Neural cell (in vitro differentiated cells): ENCODE data around the gene KLK8. TPM values are rescaled to one million over a fixed set of nuclear protein-coding genes. Genes with fewer than 3 reads are reported as not detected.

Experiments
- H2AFZ ChIP-seq: fragments of 200-600, 300-800 bp; sonication (generic), shearing (Covaris generic); 2 replicates; pipeline ENCODE4 v1.6.0; 2014; ENCODE audit warnings: low read depth, mild to moderate bottlenecking, antibody characterized with exemption, low read length, moderate library complexity
- H3F3A ChIP-seq: fragments of 200-600 bp; shearing (Covaris generic); 2 replicates; pipeline ENCODE4 v1.6.1; 2016; ENCODE audit warnings: mild to moderate bottlenecking, moderate library complexity, mixed read lengths, antibody characterized with exemption, low read length; ENCODE audit not compliant: insufficient read depth, poor library complexity, severe bottlenecking
- H3K27ac ChIP-seq: fragments of 200-600, 300-800 bp; sonication (generic), shearing (Covaris generic); 2 replicates; pipeline ENCODE4 v1.5.1; 2014; ENCODE audit warnings: mild to moderate bottlenecking, low read length, moderate library complexity
- H3K27me3 ChIP-seq: fragments of 300-800, 200-600 bp; sonication (generic), shearing (Covaris generic); 2 replicates; pipeline ENCODE4 v1.6.0; 2014; ENCODE audit warnings: mild to moderate bottlenecking, low read depth, low read length, moderate library complexity; ENCODE audit not compliant: insufficient read depth
- H3K36me3 ChIP-seq: fragments of 300-800, 200-600 bp; sonication (generic), shearing (Covaris generic); 2 replicates; pipeline ENCODE4 v1.5.1; 2014; ENCODE audit warnings: mild to moderate bottlenecking, antibody characterized with exemption, low read length, moderate library complexity; ENCODE audit not compliant: insufficient read depth
- H3K4me2 ChIP-seq: fragments of 300-800, 200-600 bp; sonication (generic), shearing (Covaris generic); 2 replicates; pipeline ENCODE4 v1.6.0; 2014; ENCODE audit warnings: mild to moderate bottlenecking, low read length
- H3K4me3 ChIP-seq: fragments of 300-800, 200-600 bp; sonication (generic), shearing (Covaris generic); 2 replicates; pipeline ENCODE4 v1.5.1; 2014; ENCODE audit warnings: mild to moderate bottlenecking, low read length, moderate library complexity
- H3K79me2 ChIP-seq: fragments of 200-600 bp; shearing (Covaris generic); replicated peaks from 2 replicates; pipeline ENCODE4 v1.6.0; 2014; ENCODE audit warnings: mild to moderate bottlenecking, low read length, moderate library complexity; ENCODE audit not compliant: insufficient read depth
- H3K9ac ChIP-seq: fragments of 300-800, 200-600 bp; sonication (generic), shearing (Covaris generic); 2 replicates; pipeline ENCODE4 v1.6.1; 2016; ENCODE audit warnings: mild to moderate bottlenecking, low read length, mixed read lengths
- H3K9me2 ChIP-seq: fragments of 200-600 bp; shearing (Covaris generic); 2 replicates; pipeline ENCODE4 v1.6.1; 2016; ENCODE audit warnings: mild to moderate bottlenecking, low read length, mixed read lengths; ENCODE audit not compliant: insufficient read depth
- H3K9me3 ChIP-seq: fragments of 200-600, 300-800 bp; sonication (generic), shearing (Covaris generic); 2 replicates; pipeline ENCODE4 v1.6.1; 2016; ENCODE audit warnings: mild to moderate bottlenecking, mixed run types, low read length, moderate library complexity, mixed read lengths
- H4K20me1 ChIP-seq: fragments of 200-600 bp; shearing (Covaris generic); 2 replicates; pipeline ENCODE4 v1.6.1; 2016; ENCODE audit warnings: mild to moderate bottlenecking, mixed run types; ENCODE audit not compliant: insufficient read depth
- EP300 ChIP-seq: fragments of 450-650 bp; conservative IDR thresholded peaks from 2 replicates; pipeline ENCODE4 v1.6.1; 2014; ENCODE audit warnings: antibody characterized with exemption, mild to moderate bottlenecking, moderate library complexity; ENCODE audit not compliant: poor library complexity, severe bottlenecking
- EZH2 ChIP-seq: fragments of 200-600, 300-800 bp; shearing (Covaris generic), sonication (generic); IDR thresholded peaks from 2 replicates; pipeline ENCODE4 v1.6.1; 2014; ENCODE audit warnings: antibody characterized with exemption, low read length, borderline replicate concordance, mild to moderate bottlenecking; ENCODE audit not compliant: insufficient read depth, poor library complexity, severe bottlenecking
- MXI1 ChIP-seq: fragments of 450-650 bp; conservative IDR thresholded peaks from 2 replicates; pipeline ENCODE4 v1.6.1; 2014; ENCODE audit warnings: antibody characterized with exemption, mild to moderate bottlenecking; ENCODE audit not compliant: poor library complexity, severe bottlenecking
- POLR2AphosphoS5 ChIP-seq: IDR thresholded peaks from 2 replicates; pipeline ENCODE4 v1.6.1; 2012
- RAD21 ChIP-seq: fragments of 450-650 bp; conservative IDR thresholded peaks from 2 replicates; pipeline ENCODE4 v1.6.1; 2014; ENCODE audit warnings: antibody characterized with exemption, mild to moderate bottlenecking, moderate library complexity
- REST ChIP-seq: IDR thresholded peaks from 2 replicates; pipeline ENCODE4 v1.6.1; 2012; ENCODE audit warnings: borderline replicate concordance
- SMC3 ChIP-seq: fragments of 450-650 bp; conservative IDR thresholded peaks from 2 replicates; pipeline ENCODE4 v1.6.1; 2014; ENCODE audit warnings: antibody characterized with exemption, mild to moderate bottlenecking, moderate library complexity; ENCODE audit not compliant: poor library complexity
- TAF1 ChIP-seq: IDR thresholded peaks from 2 replicates; pipeline ENCODE4 v1.6.1; 2012; ENCODE audit warnings: low read depth
- polyA plus RNA-seq: library from polyadenylated mRNA; depleted of rRNA; stranded (reverse); fragments of >200 nt; gene quantifications from 2 replicates; pipeline ENCODE4 v1.2.3, GENCODE V29; 2014

The KLK8 gene
- polyA plus RNA-seq, 1 donor from 2014 or later = not detected

- TF ChIP-seq EZH2 = no peak
- no peak for TF ChIP-seq MXI1
- TF ChIP-seq REST = no peak
- no peak for TF ChIP-seq RAD21
- TF ChIP-seq POLR2AphosphoS5 = no peak
- TF ChIP-seq TAF1 = no peak
- TF ChIP-seq SMC3 = no peak
- TF ChIP-seq EP300 = no peak
- Histone ChIP-seq H3F3A (no peaks in the 10 kb centered on the region), H3K27me3 (no peaks in the 10 kb centered on the region), H3K79me2 (no peaks in the 10 kb centered on the region), H3K36me3 (no peaks in the 10 kb centered on the region), H3K9me2 (no peaks in the 10 kb centered on the region), H4K20me1 (no peaks in the 10 kb centered on the region), H2AFZ (no peak overlapping the region), H3K4me3 (no peak overlapping the region), H3K9ac (no peak overlapping the region), H3K4me2 (no peak overlapping the region), H3K27ac (no peak overlapping the region), H3K9me3 (no peaks in the 10 kb centered on the region)
Observed at GRCh38 chr19:50998686-50999085, 2.7 kb downstream of the KLK8 start.

- Histone ChIP-seq H3K9ac (no peak overlapping the region), H3F3A (no peaks in the 10 kb centered on the region), H3K27me3 (no peaks in the 10 kb centered on the region), H3K27ac (no peak overlapping the region), H2AFZ (no peak overlapping the region), H3K4me2 (no peak overlapping the region), H3K9me3 (no peaks in the 10 kb centered on the region), H3K36me3 (no peaks in the 10 kb centered on the region), H4K20me1 (no peaks in the 10 kb centered on the region), H3K79me2 (no peaks in the 10 kb centered on the region), H3K9me2 (no peaks in the 10 kb centered on the region), H3K4me3 (no peak overlapping the region)
- TF ChIP-seq TAF1 (no peak), EZH2 (no peak), RAD21 (no peak)
Observed at GRCh38 chr19:50998061-50998460, 3.3 kb downstream of the KLK8 start.

- Histone ChIP-seq H2AFZ (no peak overlapping the region), H3K4me2 (no peak overlapping the region), H3K9ac (no peak overlapping the region), H4K20me1 (no peaks in the 10 kb centered on the region), H3K36me3 (no peaks in the 10 kb centered on the region), H3K27ac (no peak overlapping the region), H3K9me2 (no peaks in the 10 kb centered on the region), H3F3A (no peaks in the 10 kb centered on the region), H3K27me3 (no peaks in the 10 kb centered on the region), H3K4me3 (no peak overlapping the region), H3K9me3 (no peaks in the 10 kb centered on the region), H3K79me2 (no peaks in the 10 kb centered on the region)
- TF ChIP-seq TAF1 = no peak
- no peak for TF ChIP-seq MXI1
- TF ChIP-seq POLR2AphosphoS5 = no peak
Observed at GRCh38 chr19:50994129-50994528, 7.3 kb downstream of the KLK8 start.
